OCI-LY1 (cell line): ENCODE measurements around the gene TCTN3.

Source experiments
- CTCF ChIP-seq: fragments of 200-600 bp; sonication (generic), shearing (Covaris generic); IDR thresholded peaks from 2 replicates; pipeline ENCODE4 v1.5.1; 2017; ENCODE audit warnings: mild to moderate bottlenecking, antibody characterized with exemption, low read length, moderate library complexity, mixed read lengths
- EZH2 ChIP-seq: fragments of 200-600 bp; sonication (generic), shearing (Covaris generic); IDR thresholded peaks from 2 replicates; pipeline ENCODE4 v1.8.0; 2017; ENCODE audit warnings: borderline replicate concordance, mixed run types, mild to moderate bottlenecking, antibody characterized with exemption, low read length, moderate library complexity, mixed read lengths

- no peak for TF ChIP-seq CTCF
- no peak for TF ChIP-seq EZH2
Measured at GRCh38 chr10:95742485-95742884, 48.8 kb upstream of the TCTN3 start.
